Spleen (tissue), 7 donors: ENCODE data around the gene SP6.

Experiments
- CTCF ChIP-seq, 11 experiments: fragments of 200-600 bp in 7 of 11; fragments of 450-650 bp in 4 of 11; sonication (generic) in 4 of 11; IDR thresholded peaks in 8 of 11; conservative IDR thresholded peaks in 3 of 11; 1 replicate in 7 of 11; 2 replicates in 4 of 11; pipeline versions ENCODE4 v1.4.0 to v1.8.0; 2016 to 2021; ENCODE audit warnings: antibody characterized with exemption in 11 of 11, inconsistent platforms in 4 of 11, mild to moderate bottlenecking in 1 of 11
- POLR2A ChIP-seq, 3 donors: fragments of 450-650 bp; IDR thresholded peaks; one replicate each; pipeline ENCODE4 v1.5.1; 2017; ENCODE audit warnings: antibody characterized with exemption in 3 of 3, mild to moderate bottlenecking in 1 of 3
- donor health status: DM: no; HTN: no; CAD: no; lungs with moderate emphysema.
- donor health status: DM: no; HTN: no; CAD: no.
- donor health status: DM: no; HTN: no; CAD: no.

GRCh38 chr17:47845716-47846075 lies 5.3 kb downstream of the SP6 start:
- no peak for TF ChIP-seq CTCF (IDR thresholded peaks at IDR 0.05 in 8 of 11, conservative IDR thresholded peaks at IDR 0.05 in 3 of 11)
- TF ChIP-seq POLR2A (IDR thresholded peaks at IDR 0.05): no peak
